Activated naive CD4-positive, alpha-beta T cell treated with anti-CD3 and anti-CD28 coated beads, Interleukin-2, amount 50 U/mL, for 24 hours (primary cell): ENCODE data around the gene C2CD3.

ENCODE experiments used
- H3K27ac Mint-ChIP-seq: one replicate; pipeline ENCODE4 v1.8.0; 2021; ENCODE audit warnings: mild to moderate bottlenecking, mixed read lengths
- H3K27me3 Mint-ChIP-seq: one replicate; pipeline ENCODE4 v1.8.0; 2021; ENCODE audit warnings: mixed read lengths
- H3K36me3 Mint-ChIP-seq: one replicate; pipeline ENCODE4 v1.8.0; 2021; ENCODE audit warnings: mixed read lengths
- H3K4me1 Mint-ChIP-seq: one replicate; pipeline ENCODE4 v1.8.0; 2021; ENCODE audit warnings: mixed read lengths
- H3K4me3 Mint-ChIP-seq: one replicate; pipeline ENCODE4 v1.8.0; 2021; ENCODE audit warnings: mild to moderate bottlenecking, mixed read lengths
- H3K9me3 Mint-ChIP-seq: one replicate; pipeline ENCODE4 v1.8.0; 2021; ENCODE audit warnings: mixed read lengths

Gene C2CD3, protein sequence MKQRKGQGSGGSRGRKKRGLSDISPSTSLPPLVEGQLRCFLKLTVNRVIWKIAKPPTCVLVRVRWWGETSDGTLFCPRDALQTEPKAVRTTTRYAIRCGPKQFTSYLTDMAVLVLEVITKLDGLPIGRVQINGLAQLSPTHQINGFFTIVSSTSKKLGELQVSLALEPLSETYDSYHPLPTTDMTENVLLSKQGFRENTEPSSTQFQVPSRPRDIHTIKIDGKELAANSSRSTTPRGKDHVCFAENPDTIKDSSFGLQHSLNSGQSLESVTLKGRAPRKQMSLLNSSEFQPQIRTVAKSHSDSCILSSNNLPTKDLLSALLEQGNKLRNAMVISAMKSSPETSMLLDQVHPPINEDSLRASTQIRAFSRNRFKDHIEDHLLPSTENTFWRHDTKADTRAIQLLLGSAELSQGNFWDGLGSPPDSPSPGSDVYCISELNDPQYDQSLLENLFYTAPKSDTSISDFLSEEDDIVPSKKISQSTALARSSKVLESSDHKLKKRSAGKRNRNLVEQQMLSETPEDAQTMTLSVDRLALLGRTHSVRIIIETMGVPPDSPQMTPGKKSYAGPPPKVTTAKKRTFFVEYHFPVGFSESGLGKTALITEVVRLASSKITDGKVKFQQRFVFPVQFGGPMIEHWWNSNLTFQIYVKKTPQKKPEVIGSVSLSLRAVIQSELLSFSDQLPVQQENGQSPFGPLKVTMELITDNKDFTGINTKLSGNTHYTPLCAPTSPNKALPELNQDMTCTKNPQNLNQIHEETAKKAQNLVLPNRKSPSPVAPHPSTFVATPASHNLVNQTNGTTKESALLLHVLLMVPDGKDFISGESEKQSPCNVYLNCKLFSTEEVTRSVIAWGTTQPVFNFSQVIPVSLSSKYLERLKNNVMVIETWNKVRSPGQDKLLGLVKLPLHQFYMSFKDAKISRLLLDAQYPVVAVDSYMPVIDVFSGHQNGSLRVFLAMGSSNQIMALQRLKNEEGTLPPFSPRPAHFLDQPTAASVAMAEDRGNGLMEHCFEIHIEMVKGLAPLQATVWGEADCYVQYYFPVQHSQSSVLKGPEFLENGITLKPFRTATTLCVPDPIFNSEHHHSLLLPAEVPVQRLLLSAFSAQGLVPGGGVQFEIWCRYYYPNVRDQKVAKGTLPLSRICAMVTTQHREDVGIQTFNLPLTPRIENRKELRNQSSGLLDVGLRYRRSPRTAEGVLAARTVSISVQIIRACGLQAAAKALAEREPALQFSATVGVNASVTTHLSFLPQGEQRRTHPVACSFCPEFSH (N-terminal part only)

DNA sequence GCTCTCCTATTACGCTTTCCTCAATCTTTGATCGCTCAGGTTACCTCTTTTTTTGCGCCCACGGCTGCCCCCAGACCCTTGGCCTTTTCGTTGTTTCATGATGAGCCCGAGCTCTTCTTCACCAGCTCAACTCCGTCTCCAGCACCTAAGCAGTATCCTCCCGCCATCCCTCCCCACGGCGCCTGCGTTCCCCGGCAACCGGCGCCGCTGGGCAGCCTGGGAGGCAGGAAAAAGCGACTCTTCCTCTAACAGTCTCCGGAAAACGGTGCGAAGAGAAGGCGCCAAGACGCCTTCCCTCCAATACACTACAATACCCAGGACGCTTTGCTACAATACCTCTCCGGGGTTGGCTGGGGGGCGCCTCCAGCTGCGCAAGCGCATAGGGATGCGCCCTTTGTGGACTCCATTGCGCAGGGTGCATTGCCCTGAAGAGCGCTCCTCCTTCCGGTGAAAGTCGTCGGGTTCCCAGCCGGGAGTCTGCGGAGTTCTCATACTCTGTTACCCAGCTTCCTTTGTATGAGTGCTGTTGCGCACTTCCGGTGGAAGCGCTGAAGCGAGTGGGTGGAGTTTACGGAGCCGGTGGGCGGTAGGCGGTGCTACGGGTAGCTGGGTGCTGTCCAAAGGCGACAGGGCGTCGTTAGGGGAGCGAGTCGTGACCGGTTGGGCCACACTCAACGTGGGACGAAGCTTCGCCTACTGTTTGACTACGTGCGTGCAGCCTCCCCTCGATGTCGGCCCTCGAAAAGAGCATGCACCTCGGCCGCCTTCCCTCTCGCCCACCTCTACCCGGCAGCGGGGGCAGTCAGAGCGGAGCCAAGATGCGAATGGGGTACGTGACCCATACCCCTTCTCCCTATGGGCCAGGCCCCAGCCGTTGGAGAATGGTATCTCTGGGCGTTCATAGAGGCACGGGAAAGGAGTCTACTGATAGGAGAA is at the start of gene C2CD3, which contains the start of gene PPME1:
Gene C2CD3, minus strand, starts transcription at position 309 of the 936 bp plus-strand sequence. Its CDS starts 210 bp downstream, at position 99.
Gene PPME1, plus strand, starts transcription at position 596 of the 936 bp plus-strand sequence. Its CDS starts 133 bp downstream, at position 729.
- H3K4me1 Mint-ChIP-seq: peaks cover 23% of the 10 kb centered on the region
- no peak within 1 kb of the TSS for H3K4me3 Mint-ChIP-seq
- H3K27ac Mint-ChIP-seq: no peak within 1 kb of the TSS
- peaks cover 7% of the 10 kb centered on the region for H3K36me3 Mint-ChIP-seq
- no peaks in the 10 kb centered on the region for H3K9me3 Mint-ChIP-seq
- H3K27me3 Mint-ChIP-seq: no peaks in the 10 kb centered on the region

DNA sequence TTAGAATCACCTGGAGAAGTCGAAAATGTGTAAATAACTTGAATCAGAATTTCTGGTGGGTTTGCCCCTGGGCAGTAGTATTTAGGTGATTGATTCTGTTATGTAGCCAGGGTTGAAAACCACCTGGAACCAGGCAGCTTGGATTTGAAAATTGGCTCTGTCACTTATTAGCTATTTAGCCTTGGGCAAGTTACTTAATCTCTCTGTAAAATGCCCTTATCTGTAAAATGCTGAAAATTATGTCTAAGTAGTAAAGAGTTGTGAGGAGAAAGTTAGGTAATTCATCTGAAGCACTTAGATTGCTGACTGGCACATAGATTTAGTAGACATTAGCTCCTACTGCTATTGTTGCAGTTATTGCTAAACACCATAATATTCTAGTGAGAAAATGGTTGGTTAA is 49.6 kb upstream of the C2CD3 start:
- peaks cover 16% of the 10 kb centered on the region for H3K9me3 Mint-ChIP-seq
- no peaks in the 10 kb centered on the region for H3K4me1 Mint-ChIP-seq
- no peak overlapping the region for H3K27ac Mint-ChIP-seq
- H3K4me3 Mint-ChIP-seq: no peak overlapping the region
- no peaks in the 10 kb centered on the region for H3K27me3 Mint-ChIP-seq
- peaks cover 26% of the 10 kb centered on the region for H3K36me3 Mint-ChIP-seq

GRCh38 chr11:74212533-74212932 is 41.7 kb upstream of the C2CD3 start:
- Mint-ChIP-seq H3K27me3 (no peaks in the 10 kb centered on the region), H3K9me3 (peaks cover 23% of the 10 kb centered on the region), H3K4me3 (no peak overlapping the region), H3K27ac (no peak overlapping the region), H3K36me3 (peaks cover 51% of the 10 kb centered on the region), H3K4me1 (no peaks in the 10 kb centered on the region)

GRCh38 chr11:74208507-74208906 is 37.7 kb upstream of the C2CD3 start:
- Mint-ChIP-seq H3K9me3 (no peaks in the 10 kb centered on the region), H3K27ac (no peak overlapping the region), H3K4me1 (no peaks in the 10 kb centered on the region), H3K27me3 (no peaks in the 10 kb centered on the region), H3K4me3 (no peak overlapping the region), H3K36me3 (peaks cover 44% of the 10 kb centered on the region)

GRCh38 chr11:74206746-74207145 is 35.9 kb upstream of the C2CD3 start:
- Mint-ChIP-seq H3K9me3 (no peaks in the 10 kb centered on the region), H3K27me3 (no peaks in the 10 kb centered on the region), H3K27ac (no peak overlapping the region), H3K4me1 (no peaks in the 10 kb centered on the region), H3K36me3 (peaks cover 39% of the 10 kb centered on the region), H3K4me3 (no peak overlapping the region)

- peaks cover 36% of the 10 kb centered on the region for H3K36me3 Mint-ChIP-seq
- no peak overlapping the region for H3K27ac Mint-ChIP-seq
- no peaks in the 10 kb centered on the region for H3K27me3 Mint-ChIP-seq
These were observed 34.4 kb upstream of the C2CD3 start for GRCh38 chr11:74205181-74205580.

GRCh38 chr11:74204701-74205100 is 33.9 kb upstream of the C2CD3 start:
- H3K9me3 Mint-ChIP-seq: no peaks in the 10 kb centered on the region
- H3K27ac Mint-ChIP-seq: peak overlapping the region; percentile 62
- H3K4me1 Mint-ChIP-seq: no peaks in the 10 kb centered on the region
- H3K36me3 Mint-ChIP-seq: peaks cover 33% of the 10 kb centered on the region
- no peak overlapping the region for H3K4me3 Mint-ChIP-seq
- H3K27me3 Mint-ChIP-seq: no peaks in the 10 kb centered on the region

More at GRCh38 chr11:74205181-74205580, 34.4 kb upstream of the C2CD3 start:
- no peak overlapping the region for H3K4me3 Mint-ChIP-seq
- no peaks in the 10 kb centered on the region for H3K4me1 Mint-ChIP-seq
- no peaks in the 10 kb centered on the region for H3K9me3 Mint-ChIP-seq

DNA sequence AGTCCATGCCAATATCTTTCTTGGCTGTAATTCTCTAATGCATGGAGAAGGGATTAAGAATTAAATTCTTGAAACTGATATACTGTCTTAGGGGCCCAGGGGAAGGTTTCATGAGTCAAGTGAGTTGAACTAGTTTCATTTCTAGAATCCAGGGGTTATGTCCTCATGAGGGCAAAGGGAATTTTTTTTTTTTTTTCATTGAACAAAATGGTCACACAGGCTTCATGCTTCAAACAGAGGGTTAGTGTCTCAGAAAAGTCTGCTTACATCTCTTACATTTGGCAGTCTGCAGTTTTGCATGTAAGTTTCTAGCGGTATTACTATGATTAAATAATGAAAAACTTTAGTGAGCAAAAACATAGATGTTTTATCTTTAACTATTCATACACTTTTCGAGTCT is 33.2 kb upstream of the C2CD3 start:
- no peaks in the 10 kb centered on the region for H3K27me3 Mint-ChIP-seq
- H3K4me3 Mint-ChIP-seq: no peak overlapping the region
- no peaks in the 10 kb centered on the region for H3K4me1 Mint-ChIP-seq
- H3K27ac Mint-ChIP-seq: no peak overlapping the region
- H3K9me3 Mint-ChIP-seq: no peaks in the 10 kb centered on the region
- peaks cover 31% of the 10 kb centered on the region for H3K36me3 Mint-ChIP-seq

DNA sequence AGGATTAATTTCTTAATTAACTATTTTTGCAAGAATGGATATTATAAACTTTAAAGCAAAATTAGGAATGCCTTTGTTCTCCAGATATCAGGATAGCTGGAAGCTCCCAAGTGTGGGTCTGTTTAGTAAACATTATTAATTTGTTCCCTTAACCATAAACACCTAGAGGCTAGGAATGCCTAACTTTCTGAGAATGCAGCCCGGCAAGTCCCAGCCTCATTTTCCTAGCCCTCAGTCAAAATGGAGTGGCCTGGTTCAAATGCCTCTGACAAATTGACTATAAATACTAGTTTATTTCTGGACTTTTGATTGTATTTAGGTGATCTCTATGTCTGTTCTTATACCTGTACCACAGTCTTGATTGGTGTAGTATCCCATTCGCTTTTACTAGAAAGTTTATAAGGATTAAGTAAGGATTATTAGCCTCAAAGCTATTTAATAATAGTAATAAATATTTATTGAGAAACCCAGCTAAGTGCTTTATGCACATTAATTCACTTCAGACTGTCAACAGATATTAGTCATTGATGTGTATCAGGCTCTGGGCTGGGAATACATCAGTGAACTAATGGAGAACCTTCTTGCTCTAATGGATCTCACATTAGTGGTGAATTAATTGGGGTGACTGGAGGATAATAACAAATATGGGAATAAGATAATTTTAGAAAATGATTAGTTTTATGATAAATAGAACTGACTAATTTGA is 26.1 kb upstream of the C2CD3 start:
- Mint-ChIP-seq H3K4me3 (no peak overlapping the region), H3K4me1 (peaks cover 7% of the 10 kb centered on the region), H3K9me3 (no peaks in the 10 kb centered on the region), H3K27ac (no peak overlapping the region), H3K36me3 (peaks cover 23% of the 10 kb centered on the region), H3K27me3 (no peaks in the 10 kb centered on the region)

DNA sequence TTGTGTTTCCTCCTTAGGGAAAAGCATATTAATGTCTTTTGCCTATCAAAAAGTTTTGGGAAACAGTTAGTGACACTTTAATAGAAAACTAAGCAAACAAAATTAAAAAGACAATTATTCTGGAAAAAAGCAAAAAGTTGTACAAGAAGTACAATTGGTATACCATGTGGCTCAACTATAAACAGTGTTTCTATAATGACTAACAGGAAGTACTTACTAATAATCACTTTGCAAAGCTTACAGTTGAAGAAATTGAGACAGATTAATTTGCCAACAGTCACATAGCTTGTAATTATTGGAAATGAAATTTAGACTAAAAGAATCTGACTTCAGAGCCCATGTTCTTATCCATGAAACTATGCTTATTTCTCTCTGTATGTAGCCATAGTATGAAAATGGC is 25.0 kb upstream of the C2CD3 start:
- Mint-ChIP-seq H3K27me3 (no peaks in the 10 kb centered on the region), H3K4me3 (no peak overlapping the region), H3K9me3 (no peaks in the 10 kb centered on the region), H3K4me1 (peaks cover 7% of the 10 kb centered on the region), H3K27ac (no peak overlapping the region), H3K36me3 (peaks cover 24% of the 10 kb centered on the region)

GRCh38 chr11:74185695-74186094 is 14.9 kb upstream of the C2CD3 start:
- no peak overlapping the region for H3K4me3 Mint-ChIP-seq
- no peaks in the 10 kb centered on the region for H3K9me3 Mint-ChIP-seq
- no peaks in the 10 kb centered on the region for H3K27me3 Mint-ChIP-seq

GRCh38 chr11:74185285-74185684 is 14.5 kb upstream of the C2CD3 start:
- H3K36me3 Mint-ChIP-seq: peaks cover 17% of the 10 kb centered on the region
- H3K27ac Mint-ChIP-seq: no peak overlapping the region
- no peak overlapping the region for H3K4me3 Mint-ChIP-seq
- no peaks in the 10 kb centered on the region for H3K9me3 Mint-ChIP-seq
- H3K27me3 Mint-ChIP-seq: no peaks in the 10 kb centered on the region
- H3K4me1 Mint-ChIP-seq: peaks cover 16% of the 10 kb centered on the region

More at GRCh38 chr11:74185695-74186094, 14.9 kb upstream of the C2CD3 start:
- no peak overlapping the region for H3K27ac Mint-ChIP-seq
- peaks cover 22% of the 10 kb centered on the region for H3K36me3 Mint-ChIP-seq
- peaks cover 16% of the 10 kb centered on the region for H3K4me1 Mint-ChIP-seq

- H3K36me3 Mint-ChIP-seq: peaks cover 17% of the 10 kb centered on the region
- H3K4me3 Mint-ChIP-seq: no peak overlapping the region
- peaks cover 33% of the 10 kb centered on the region for H3K4me1 Mint-ChIP-seq
- H3K9me3 Mint-ChIP-seq: no peaks in the 10 kb centered on the region
- no peak overlapping the region for H3K27ac Mint-ChIP-seq
- H3K27me3 Mint-ChIP-seq: no peaks in the 10 kb centered on the region
These were observed 11.8 kb upstream of the C2CD3 start for GRCh38 chr11:74182635-74183034.
